Activated CD8-positive, alpha-beta T cell treated with anti-CD3 and anti-CD28 coated beads for 36 hours (primary cell): Measurements from ENCODE around the gene ABCG1. TPM values are rescaled to one million over a fixed set of nuclear protein-coding genes. Genes with fewer than 3 reads are reported as not detected.
A peak's percentile ranks its signal among the peaks of the same experiment; 100 is the strongest.

Experiments
- ATAC-seq: fragments of 200-7000 bp; cut with Tn5 transposase; one replicate; pipeline ENCODE4 v1.10.0; 2021; ENCODE audit warnings: mild to moderate bottlenecking, moderate library complexity
- CTCF ChIA-PET: fragments of 350-600 bp; sonication (Branson Sonifier 250); formaldehyde crosslinking; loops from one replicate; lab custom pipeline; 2021; ENCODE audit warnings: antibody characterized with exemption; lab: Charles Lee
- POLR2A ChIA-PET: fragments of 350-600 bp; sonication (Branson Sonifier 250); formaldehyde crosslinking; loops from one replicate; lab custom pipeline; 2021; ENCODE audit warnings: antibody characterized with exemption; lab: Charles Lee
- DNase-seq: peaks from one replicate; pipeline ENCODE4 v3.0.0-alpha.2; 2020
- H3K27ac Mint-ChIP-seq: one replicate; pipeline ENCODE4 v1.8.0; 2021; ENCODE audit warnings: mild to moderate bottlenecking, mixed read lengths
- H3K27me3 Mint-ChIP-seq: one replicate; pipeline ENCODE4 v1.8.0; 2021; ENCODE audit warnings: mixed read lengths
- H3K36me3 Mint-ChIP-seq: one replicate; pipeline ENCODE4 v1.8.0; 2021; ENCODE audit warnings: low read depth, mixed read lengths
- H3K4me1 Mint-ChIP-seq: one replicate; pipeline ENCODE4 v1.8.0; 2021; ENCODE audit warnings: low read depth, mixed read lengths
- H3K4me3 Mint-ChIP-seq: one replicate; pipeline ENCODE4 v1.8.0; 2021; ENCODE audit warnings: mild to moderate bottlenecking, moderate library complexity, mixed read lengths
- H3K9me3 Mint-ChIP-seq: one replicate; pipeline ENCODE4 v1.8.0; 2021; ENCODE audit warnings: mixed read lengths
- CTCF ChIP-seq: fragments of 200-600 bp; IDR thresholded peaks from one replicate; pipeline ENCODE4 v1.8.0; 2022; ENCODE audit warnings: antibody characterized with exemption, mild to moderate bottlenecking
- intact Hi-C: fragments of 100-400 bp; cut with micrococcal nuclease; formaldehyde crosslinking; loops from one replicate; pipeline ENCODE4 v1.10.0; 2022
- total RNA-seq, 2 experiments: library from RNA; stranded (reverse); gene quantifications; one replicate each; pipeline ENCODE4 v1.2.3, GENCODE V29; 2021

Gene ABCG1
- total RNA-seq, 2 experiments from 2014 or later: 12.1 to 12.7 TPM

- no peaks in the 10 kb centered on the region for H3K9me3 Mint-ChIP-seq
- no peaks in the 10 kb centered on the region for H3K36me3 Mint-ChIP-seq
- no peak within 1 kb of the TSS for H3K4me3 Mint-ChIP-seq
- H3K27me3 Mint-ChIP-seq: no peaks in the 10 kb centered on the region
- DNase-seq: no peak
- POLR2A ChIA-PET: no interaction called here
- TF ChIP-seq CTCF: no peak
- ATAC-seq: no peak
- peaks cover 5% of the 10 kb centered on the region for H3K4me1 Mint-ChIP-seq
- H3K27ac Mint-ChIP-seq: no peak within 1 kb of the TSS
- CTCF ChIA-PET: interaction anchor here (1.0 kb wide), 1 partner anchor 141 kb away, joined by 3 read pairs; no protein-coding TSS in a partner anchor
- intact Hi-C loops: no loop called here
Measured at GRCh38 chr21:42315296-42315891, 96.5 kb downstream of the ABCG1 start, which contains the start of gene TFF3. Gene TFF3 (minus strand): TSS chr21:42315409. CDS start chr21:42315374, 35 bp downstream.

GRCh38 chr21:42316891-42317290 is 98.0 kb downstream of the ABCG1 start:
- no peak for TF ChIP-seq CTCF
- no peaks in the 10 kb centered on the region for H3K36me3 Mint-ChIP-seq
- no peaks in the 10 kb centered on the region for H3K27me3 Mint-ChIP-seq
- ATAC-seq (no peak), DNase-seq (no peak)
- intact Hi-C loops: no loop called here
- no peak overlapping the region for H3K27ac Mint-ChIP-seq
- peaks cover 5% of the 10 kb centered on the region for H3K4me1 Mint-ChIP-seq
- ChIA-PET POLR2A (no interaction called here), CTCF (no interaction called here)
- H3K9me3 Mint-ChIP-seq: no peaks in the 10 kb centered on the region
- H3K4me3 Mint-ChIP-seq: no peak overlapping the region

GRCh38 chr21:42317341-42317741 is 98.4 kb downstream of the ABCG1 start:
- POLR2A ChIA-PET: no interaction called here
- intact Hi-C loops: no loop called here
- Mint-ChIP-seq H3K9me3 (no peaks in the 10 kb centered on the region), H3K27me3 (no peaks in the 10 kb centered on the region), H3K36me3 (no peaks in the 10 kb centered on the region), H3K27ac (no peak overlapping the region), H3K4me3 (no peak overlapping the region), H3K4me1 (peaks cover 5% of the 10 kb centered on the region)
- no peak for TF ChIP-seq CTCF
- CTCF ChIA-PET: no interaction called here
- ATAC-seq (no peak), DNase-seq (no peak)

GRCh38 chr21:42317826-42318746 is 99.1 kb downstream of the ABCG1 start:
- no peak for TF ChIP-seq CTCF
- DNase-seq: no peak
- Mint-ChIP-seq H3K27me3 (no peaks in the 10 kb centered on the region), H3K9me3 (no peaks in the 10 kb centered on the region), H3K36me3 (no peaks in the 10 kb centered on the region), H3K27ac (no peak overlapping the region), H3K4me3 (no peak overlapping the region), H3K4me1 (peaks cover 5% of the 10 kb centered on the region)
- ChIA-PET POLR2A (no interaction called here), CTCF (interaction anchor here (1.1 to 1.2 kb wide), 2 partner anchors 9 to 63 kb away, joined by 4 to 5 read pairs; no protein-coding TSS in a partner anchor)
- intact Hi-C loops: no loop called here
- ATAC-seq: no peak

GRCh38 chr21:42319376-42319775 is 100.4 kb downstream of the ABCG1 start:
- peaks cover 4% of the 10 kb centered on the region for H3K27me3 Mint-ChIP-seq
- peaks cover 5% of the 10 kb centered on the region for H3K4me1 Mint-ChIP-seq
- H3K27ac Mint-ChIP-seq: peak overlapping the region; percentile 24
- H3K4me3 Mint-ChIP-seq: no peak overlapping the region
- POLR2A ChIA-PET: no interaction called here
- DNase-seq: peak; percentile 24
- TF ChIP-seq CTCF: no peak
- peak; percentile 76 for ATAC-seq
- H3K9me3 Mint-ChIP-seq: no peaks in the 10 kb centered on the region
- CTCF ChIA-PET: interaction anchor here (1.1 to 1.2 kb wide), 3 partner anchors 9 to 174 kb away, joined by 4 to 5 read pairs (median 4); no protein-coding TSS in a partner anchor
- intact Hi-C loops: no loop called here
- no peaks in the 10 kb centered on the region for H3K36me3 Mint-ChIP-seq
